Sigmoid colon (tissue), 4 donors: Measurements from ENCODE around the gene CRY1.
"Not testable (repeated sequence)": the region's sequence is repeated elsewhere in the genome, so short reads cannot be mapped to it uniquely, and the experiment has no call there.

Source experiments
- CTCF ChIP-seq, 4 experiments: fragments of 450-650 bp in 3 of 4; fragments of 200-600 bp in 1 of 4; IDR thresholded peaks; one replicate each; pipeline ENCODE4 v1.5.1; 2016 to 2019; ENCODE audit warnings: antibody characterized with exemption in 4 of 4, mild to moderate bottlenecking in 3 of 4, moderate library complexity in 2 of 4
- EP300 ChIP-seq, 4 donors: sonication (generic); formaldehyde crosslinking; IDR thresholded peaks; one replicate each; pipeline ENCODE4 v1.6.1; 2017; ENCODE audit warnings: antibody characterized with exemption in 4 of 4
- POLR2A ChIP-seq, 2 donors: fragments of 450-650 bp; IDR thresholded peaks; one replicate each; pipeline ENCODE4 v1.6.1; 2016; ENCODE audit warnings: antibody characterized with exemption in 2 of 2, mild to moderate bottlenecking in 2 of 2, moderate library complexity in 2 of 2
- POLR2AphosphoS5 ChIP-seq, 4 donors: sonication (generic); formaldehyde crosslinking; IDR thresholded peaks; one replicate each; pipeline ENCODE4 v1.6.1; 2017; ENCODE audit warnings: antibody characterized with exemption in 4 of 4

- TF ChIP-seq POLR2A, CTCF, EP300, POLR2AphosphoS5 (IDR thresholded peaks at IDR 0.05): not testable (repeated sequence)
Measured at GRCh38 chr12:107108366-107108765, 15.0 kb upstream of the CRY1 start.
